ENCODE measurements around the gene RTP5.
A peak's percentile ranks its signal among the peaks of the same experiment; 100 is the strongest.

The RTP5 gene

DNA sequence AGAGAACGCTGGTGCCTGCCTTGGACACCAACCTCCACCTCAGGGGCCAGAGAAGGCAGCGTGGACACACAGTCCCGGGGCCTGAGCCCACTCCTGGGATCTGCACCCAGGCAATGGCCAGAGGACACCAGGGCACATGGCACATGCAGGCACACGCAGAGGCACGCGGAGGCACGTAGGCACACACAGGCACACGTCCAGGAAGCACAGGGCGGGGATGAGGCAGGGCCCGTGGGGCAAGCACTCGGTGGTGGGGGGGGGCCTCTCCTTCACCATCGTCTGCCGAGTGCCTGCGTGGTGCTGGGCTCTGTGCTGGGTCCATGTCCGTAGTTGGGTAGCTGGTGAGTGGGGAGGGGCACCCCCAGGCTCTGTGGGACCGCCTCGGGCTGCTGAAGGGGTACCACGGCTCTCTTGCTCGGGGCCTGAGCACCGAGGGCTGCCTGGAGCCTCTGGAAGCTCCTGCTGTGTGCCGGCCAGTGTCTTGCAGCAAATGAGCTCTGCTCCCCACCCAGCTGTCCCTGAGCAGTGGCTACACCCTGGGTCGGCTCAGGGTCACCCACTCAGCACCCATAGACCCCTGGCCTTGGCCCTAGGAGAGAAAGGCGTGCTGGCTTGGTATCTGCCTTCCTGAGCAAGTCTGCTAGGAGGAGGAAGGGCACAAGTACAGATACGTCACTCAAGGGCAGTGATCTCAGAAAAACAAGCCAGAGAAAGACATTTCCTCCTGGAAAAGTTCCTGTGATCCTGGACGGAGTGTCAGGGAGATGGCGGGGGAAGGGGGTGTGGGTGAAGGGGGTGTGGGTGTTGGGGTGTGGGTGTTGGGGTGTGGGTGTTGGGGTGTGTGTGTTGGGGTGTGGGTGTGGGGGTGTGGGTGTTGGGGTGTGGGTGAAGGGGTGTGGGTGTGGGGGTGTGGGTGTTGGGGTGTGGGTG is 26.4 kb downstream of the RTP5 start:
- Histone ChIP-seq H3K9ac (ENCODE audit: low read depth, low read length) (no peak overlapping the region), H3K4me3 (ENCODE audit: low read depth in 1 of 2, low read length in 2 of 2) (no peak overlapping the region), H3K36me3 (ENCODE audit: insufficient read depth, low read length) (peaks cover 12% of the 10 kb centered on the region), H3K27me3 (ENCODE audit: insufficient read depth, low read length, poor library complexity) (no peaks in the 10 kb centered on the region), H3K9me3 (ENCODE audit: insufficient read depth, low read length, severe bottlenecking) (no peaks in the 10 kb centered on the region), H2AFZ (ENCODE audit: low read depth, low read length) (no peak overlapping the region), H3K79me2 (ENCODE audit: insufficient read depth, low read length) (peaks cover 8% of the 10 kb centered on the region; the same call in 1 of the 2 replicates), H3K4me1 (ENCODE audit: insufficient read depth, low read length) (no peaks in the 10 kb centered on the region), H4K20me1 (ENCODE audit: insufficient read depth, low read length) (peaks cover 51% of the 10 kb centered on the region), H3K4me2 (ENCODE audit: insufficient read depth, low read length) (no peak overlapping the region), H3K27ac (ENCODE audit: low read length) (no peak overlapping the region; the same call in 1 of the 2 replicates)
- DNase-seq: no peak
- ATAC-seq (ENCODE audit: insufficient read depth, low read depth): peak; percentile 55
- TF ChIP-seq, protein P1, sequence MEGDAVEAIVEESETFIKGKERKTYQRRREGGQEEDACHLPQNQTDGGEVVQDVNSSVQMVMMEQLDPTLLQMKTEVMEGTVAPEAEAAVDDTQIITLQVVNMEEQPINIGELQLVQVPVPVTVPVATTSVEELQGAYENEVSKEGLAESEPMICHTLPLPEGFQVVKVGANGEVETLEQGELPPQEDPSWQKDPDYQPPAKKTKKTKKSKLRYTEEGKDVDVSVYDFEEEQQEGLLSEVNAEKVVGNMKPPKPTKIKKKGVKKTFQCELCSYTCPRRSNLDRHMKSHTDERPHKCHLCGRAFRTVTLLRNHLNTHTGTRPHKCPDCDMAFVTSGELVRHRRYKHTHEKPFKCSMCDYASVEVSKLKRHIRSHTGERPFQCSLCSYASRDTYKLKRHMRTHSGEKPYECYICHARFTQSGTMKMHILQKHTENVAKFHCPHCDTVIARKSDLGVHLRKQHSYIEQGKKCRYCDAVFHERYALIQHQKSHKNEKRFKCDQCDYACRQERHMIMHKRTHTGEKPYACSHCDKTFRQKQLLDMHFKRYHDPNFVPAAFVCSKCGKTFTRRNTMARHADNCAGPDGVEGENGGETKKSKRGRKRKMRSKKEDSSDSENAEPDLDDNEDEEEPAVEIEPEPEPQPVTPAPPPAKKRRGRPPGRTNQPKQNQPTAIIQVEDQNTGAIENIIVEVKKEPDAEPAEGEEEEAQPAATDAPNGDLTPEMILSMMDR (IDR thresholded peaks at IDR 0.05; ENCODE audit: borderline replicate concordance, extremely low read depth, low read length, poor library complexity, severe bottlenecking): no peak
- no peak for TF ChIP-seq EZH2 (IDR thresholded peaks at IDR 0.05; ENCODE audit: borderline replicate concordance, low read depth, low read length, severe bottlenecking)

GRCh38 chr2:241896746-241897201 is 27.2 kb downstream of the RTP5 start:
- Histone ChIP-seq H3K27me3 (ENCODE audit: insufficient read depth, low read length, poor library complexity) (no peaks in the 10 kb centered on the region), H3K27ac (ENCODE audit: low read length) (no peak overlapping the region), H3K9me3 (ENCODE audit: insufficient read depth, low read length, severe bottlenecking) (no peaks in the 10 kb centered on the region), H3K4me1 (ENCODE audit: insufficient read depth, low read length) (no peaks in the 10 kb centered on the region), H3K4me3 (ENCODE audit: low read depth in 1 of 2, low read length in 2 of 2) (no peak overlapping the region), H4K20me1 (ENCODE audit: insufficient read depth, low read length) (peaks cover 44% of the 10 kb centered on the region), H3K79me2 (ENCODE audit: insufficient read depth, low read length) (peaks cover 5% of the 10 kb centered on the region; the same call in 1 of the 2 replicates), H3K36me3 (ENCODE audit: insufficient read depth, low read length) (peaks cover 16% of the 10 kb centered on the region), H3K9ac (ENCODE audit: low read depth, low read length) (no peak overlapping the region), H3K4me2 (ENCODE audit: insufficient read depth, low read length) (no peak overlapping the region), H2AFZ (ENCODE audit: low read depth, low read length) (no peak overlapping the region)
- ATAC-seq (ENCODE audit: insufficient read depth, low read depth) (no peak), DNase-seq (no peak)
- TF ChIP-seq, protein P1 (IDR thresholded peaks at IDR 0.05; ENCODE audit: borderline replicate concordance, extremely low read depth, low read length, poor library complexity, severe bottlenecking): no peak
- TF ChIP-seq EZH2 (IDR thresholded peaks at IDR 0.05; ENCODE audit: borderline replicate concordance, low read depth, low read length, severe bottlenecking): no peak

DNA sequence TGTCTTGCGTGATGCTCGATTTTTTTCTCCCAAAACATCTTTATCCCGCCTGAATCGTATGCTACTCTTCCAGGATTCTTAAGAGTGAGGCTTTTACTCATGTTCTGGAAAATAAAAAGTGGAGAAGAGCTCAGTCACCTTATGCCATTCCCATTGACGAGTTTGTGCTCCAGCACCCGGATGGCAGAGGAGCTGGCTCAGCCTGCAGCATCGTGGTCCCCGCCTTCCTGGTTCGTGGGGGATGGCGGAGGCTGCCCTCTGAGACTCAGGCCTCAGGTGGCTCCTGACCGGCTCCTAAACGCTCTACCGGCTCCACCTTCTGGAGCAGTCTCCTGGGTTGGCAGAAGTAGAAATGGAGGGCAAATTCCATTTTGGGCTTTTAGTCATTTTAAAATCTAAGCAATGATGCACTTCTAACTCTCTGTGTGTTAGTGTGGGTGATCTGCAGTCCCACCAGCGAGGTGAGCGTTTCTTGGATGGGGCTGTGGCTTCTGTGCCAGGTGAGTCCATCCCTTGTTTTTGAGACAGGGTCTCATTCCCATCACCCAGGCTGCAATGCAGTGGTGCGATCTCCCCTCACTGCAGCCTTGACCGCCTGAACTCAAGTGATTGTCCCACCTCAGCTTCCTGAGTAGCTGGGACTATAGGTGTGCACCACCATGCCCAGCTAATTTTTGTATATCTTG is 27.8 kb downstream of the RTP5 start:
- Histone ChIP-seq H3K27me3 (ENCODE audit: insufficient read depth, low read length, poor library complexity) (no peaks in the 10 kb centered on the region), H3K36me3 (ENCODE audit: insufficient read depth, low read length) (peaks cover 17% of the 10 kb centered on the region), H3K27ac (ENCODE audit: low read length) (no peak overlapping the region), H3K4me3 (ENCODE audit: low read depth in 1 of 2, low read length in 2 of 2) (no peak overlapping the region), H3K9ac (ENCODE audit: low read depth, low read length) (no peak overlapping the region), H3K79me2 (ENCODE audit: insufficient read depth, low read length) (peaks cover 5% of the 10 kb centered on the region; the same call in 1 of the 2 replicates), H4K20me1 (ENCODE audit: insufficient read depth, low read length) (peaks cover 38% of the 10 kb centered on the region), H3K9me3 (ENCODE audit: insufficient read depth, low read length, severe bottlenecking) (no peaks in the 10 kb centered on the region), H2AFZ (ENCODE audit: low read depth, low read length) (no peak overlapping the region), H3K4me2 (ENCODE audit: insufficient read depth, low read length) (no peak overlapping the region), H3K4me1 (ENCODE audit: insufficient read depth, low read length) (no peaks in the 10 kb centered on the region)
- DNase-seq: no peak
- ATAC-seq (ENCODE audit: insufficient read depth, low read depth): no peak
- TF ChIP-seq EZH2 (IDR thresholded peaks at IDR 0.05; ENCODE audit: borderline replicate concordance, low read depth, low read length, severe bottlenecking): no peak
- TF ChIP-seq, protein P1 (IDR thresholded peaks at IDR 0.05; ENCODE audit: borderline replicate concordance, extremely low read depth, low read length, poor library complexity, severe bottlenecking): no peak
